DND-41 (cell line): ENCODE data around the gene IBA57.

Experiments used
- ATAC-seq: fragments of 200-7000 bp; cut with Tn5 transposase; 3 replicates; pipeline ENCODE4 v1.9.1; 2021; ENCODE audit warnings: low read depth; ENCODE audit not compliant: insufficient read depth
- DNase-seq: peaks from one replicate; pipeline ENCODE4 v3.0.0-alpha.2; 2020
- H2AFZ ChIP-seq: 2 replicates; pipeline ENCODE4 v1.6.0; 2012; ENCODE audit warnings: low read depth, low read length
- H3K27ac ChIP-seq: 2 replicates; pipeline ENCODE4 v1.5.1; 2012; ENCODE audit warnings: low read length, inconsistent platforms
- H3K27me3 ChIP-seq: fragments of 200-600 bp; sonication (generic); 2 replicates; pipeline ENCODE4 v1.6.0; 2012; ENCODE audit warnings: low read length, mild to moderate bottlenecking, inconsistent platforms; ENCODE audit not compliant: insufficient read depth, poor library complexity
- H3K36me3 ChIP-seq: 2 replicates; pipeline ENCODE4 v1.5.1; 2012; ENCODE audit warnings: low read length, inconsistent platforms; ENCODE audit not compliant: insufficient read depth
- H3K4me1 ChIP-seq: 2 replicates; pipeline ENCODE4 v1.5.1; 2012; ENCODE audit warnings: mild to moderate bottlenecking, low read length; ENCODE audit not compliant: insufficient read depth
- H3K4me2 ChIP-seq: 2 replicates; pipeline ENCODE4 v1.6.0; 2012; ENCODE audit warnings: mild to moderate bottlenecking, moderate library complexity, low read length, inconsistent platforms; ENCODE audit not compliant: insufficient read depth
- H3K4me3 ChIP-seq, 2 experiments: fragments of 200-600 bp in 1 of 2; shearing (Covaris generic) in 1 of 2; 2 replicates each; pipeline ENCODE4 v1.5.1; 2012 to 2016; ENCODE audit warnings: inconsistent platforms in 2 of 2, low read length in 2 of 2, mild to moderate bottlenecking in 2 of 2, low read depth in 1 of 2, moderate library complexity in 1 of 2
- H3K79me2 ChIP-seq: 2 replicates; pipeline ENCODE4 v1.6.0; 2012; ENCODE audit warnings: low read length, inconsistent platforms; ENCODE audit not compliant: insufficient read depth
- H3K9ac ChIP-seq: 2 replicates; pipeline ENCODE4 v1.6.0; 2012; ENCODE audit warnings: low read depth, mild to moderate bottlenecking, inconsistent platforms, low read length, moderate library complexity
- H3K9me3 ChIP-seq: 2 replicates; pipeline ENCODE4 v1.5.1; 2012; ENCODE audit warnings: low read length, moderate library complexity, mild to moderate bottlenecking, inconsistent platforms; ENCODE audit not compliant: insufficient read depth, severe bottlenecking
- H4K20me1 ChIP-seq: 2 replicates; pipeline ENCODE4 v1.6.0; 2012; ENCODE audit warnings: low read length; ENCODE audit not compliant: insufficient read depth
- EZH2 ChIP-seq: IDR thresholded peaks from 3 replicates; pipeline ENCODE4 v1.6.1; 2012; ENCODE audit warnings: borderline replicate concordance, low read depth, mild to moderate bottlenecking, moderate library complexity, low read length, inconsistent platforms; ENCODE audit not compliant: severe bottlenecking
- TF ChIP-seq, protein P1 (sequence below): IDR thresholded peaks from 2 replicates; pipeline ENCODE4 v1.5.1; 2012; ENCODE audit warnings: borderline replicate concordance, low read length, moderate library complexity, mild to moderate bottlenecking; ENCODE audit not compliant: poor library complexity, severe bottlenecking; ENCODE audit errors: extremely low read depth

IBA57 gene

DNA sequence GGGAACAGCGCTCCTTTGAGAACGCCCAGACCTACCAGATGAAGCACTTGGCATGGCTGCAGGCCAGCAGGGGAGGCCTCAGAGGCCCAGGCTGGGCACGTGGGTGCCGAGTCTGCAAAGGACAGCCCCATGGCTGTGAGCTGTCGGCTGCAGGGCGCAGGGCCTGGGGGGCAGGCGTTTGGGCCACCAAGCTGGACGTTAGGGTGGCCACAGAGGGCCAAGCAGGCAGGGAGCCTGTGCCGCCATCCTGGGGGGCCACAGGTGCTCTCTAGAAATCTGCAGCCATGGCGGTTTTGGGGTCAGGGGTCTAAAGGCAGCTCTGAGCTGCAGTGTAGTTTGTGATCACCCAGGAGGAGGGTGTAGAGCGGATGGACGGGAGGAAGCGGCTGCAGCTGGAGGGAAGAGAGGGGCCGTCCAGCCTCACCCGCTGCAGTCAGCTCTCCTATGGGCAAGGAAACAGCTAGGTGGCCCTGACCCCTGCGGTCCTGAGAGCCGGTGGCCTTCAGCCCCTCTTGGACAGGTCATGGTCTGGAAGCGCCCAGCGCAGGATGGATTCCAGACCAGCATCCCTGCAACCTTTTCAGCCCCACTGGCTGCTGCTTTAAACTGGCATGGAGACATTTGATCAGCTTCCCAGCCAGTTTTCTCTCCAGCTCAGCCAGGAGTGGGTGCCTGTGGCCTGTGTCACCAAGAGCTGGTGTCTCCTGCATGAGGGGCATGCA lies 11.0 kb downstream of the IBA57 start:
- Histone ChIP-seq H4K20me1 (peaks cover 34% of the 10 kb centered on the region), H3K36me3 (peaks cover 21% of the 10 kb centered on the region), H3K9ac (no peak overlapping the region), H3K4me3 (no peak overlapping the region), H3K79me2 (peaks cover 18% of the 10 kb centered on the region), H3K27me3 (no peaks in the 10 kb centered on the region), H3K4me2 (no peak overlapping the region), H3K4me1 (no peaks in the 10 kb centered on the region), H3K9me3 (no peaks in the 10 kb centered on the region), H3K27ac (no peak overlapping the region), H2AFZ (no peak overlapping the region)
- DNase-seq (no peak), ATAC-seq (no peak)
- no peak for TF ChIP-seq EZH2
- TF ChIP-seq, protein P1, sequence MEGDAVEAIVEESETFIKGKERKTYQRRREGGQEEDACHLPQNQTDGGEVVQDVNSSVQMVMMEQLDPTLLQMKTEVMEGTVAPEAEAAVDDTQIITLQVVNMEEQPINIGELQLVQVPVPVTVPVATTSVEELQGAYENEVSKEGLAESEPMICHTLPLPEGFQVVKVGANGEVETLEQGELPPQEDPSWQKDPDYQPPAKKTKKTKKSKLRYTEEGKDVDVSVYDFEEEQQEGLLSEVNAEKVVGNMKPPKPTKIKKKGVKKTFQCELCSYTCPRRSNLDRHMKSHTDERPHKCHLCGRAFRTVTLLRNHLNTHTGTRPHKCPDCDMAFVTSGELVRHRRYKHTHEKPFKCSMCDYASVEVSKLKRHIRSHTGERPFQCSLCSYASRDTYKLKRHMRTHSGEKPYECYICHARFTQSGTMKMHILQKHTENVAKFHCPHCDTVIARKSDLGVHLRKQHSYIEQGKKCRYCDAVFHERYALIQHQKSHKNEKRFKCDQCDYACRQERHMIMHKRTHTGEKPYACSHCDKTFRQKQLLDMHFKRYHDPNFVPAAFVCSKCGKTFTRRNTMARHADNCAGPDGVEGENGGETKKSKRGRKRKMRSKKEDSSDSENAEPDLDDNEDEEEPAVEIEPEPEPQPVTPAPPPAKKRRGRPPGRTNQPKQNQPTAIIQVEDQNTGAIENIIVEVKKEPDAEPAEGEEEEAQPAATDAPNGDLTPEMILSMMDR: no peak

DNA sequence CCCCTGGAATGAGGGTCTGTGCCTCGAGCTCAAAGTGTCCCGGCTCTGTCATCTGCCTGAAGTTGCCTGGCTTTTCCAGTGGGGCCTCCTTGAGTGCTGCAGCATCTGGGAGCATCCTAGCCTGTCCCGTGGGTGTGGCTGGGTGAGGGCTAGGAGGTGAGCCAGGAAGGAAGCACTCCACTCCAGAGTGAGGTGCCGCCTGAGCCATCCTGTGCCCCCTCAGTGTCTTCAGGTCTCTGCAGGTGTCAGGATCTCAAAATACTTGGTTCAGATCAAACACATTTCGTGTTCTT lies 11.5 kb downstream of the IBA57 start:
- Histone ChIP-seq H3K36me3 (peaks cover 21% of the 10 kb centered on the region), H3K9ac (no peak overlapping the region), H3K9me3 (no peaks in the 10 kb centered on the region), H3K4me1 (no peaks in the 10 kb centered on the region), H3K4me3 (no peak overlapping the region), H3K27ac (no peak overlapping the region), H3K27me3 (no peaks in the 10 kb centered on the region), H3K4me2 (no peak overlapping the region), H4K20me1 (peaks cover 33% of the 10 kb centered on the region), H3K79me2 (peaks cover 18% of the 10 kb centered on the region), H2AFZ (no peak overlapping the region)
- ATAC-seq (no peak), DNase-seq (no peak)
- TF ChIP-seq, protein P1: no peak
- no peak for TF ChIP-seq EZH2

DNA sequence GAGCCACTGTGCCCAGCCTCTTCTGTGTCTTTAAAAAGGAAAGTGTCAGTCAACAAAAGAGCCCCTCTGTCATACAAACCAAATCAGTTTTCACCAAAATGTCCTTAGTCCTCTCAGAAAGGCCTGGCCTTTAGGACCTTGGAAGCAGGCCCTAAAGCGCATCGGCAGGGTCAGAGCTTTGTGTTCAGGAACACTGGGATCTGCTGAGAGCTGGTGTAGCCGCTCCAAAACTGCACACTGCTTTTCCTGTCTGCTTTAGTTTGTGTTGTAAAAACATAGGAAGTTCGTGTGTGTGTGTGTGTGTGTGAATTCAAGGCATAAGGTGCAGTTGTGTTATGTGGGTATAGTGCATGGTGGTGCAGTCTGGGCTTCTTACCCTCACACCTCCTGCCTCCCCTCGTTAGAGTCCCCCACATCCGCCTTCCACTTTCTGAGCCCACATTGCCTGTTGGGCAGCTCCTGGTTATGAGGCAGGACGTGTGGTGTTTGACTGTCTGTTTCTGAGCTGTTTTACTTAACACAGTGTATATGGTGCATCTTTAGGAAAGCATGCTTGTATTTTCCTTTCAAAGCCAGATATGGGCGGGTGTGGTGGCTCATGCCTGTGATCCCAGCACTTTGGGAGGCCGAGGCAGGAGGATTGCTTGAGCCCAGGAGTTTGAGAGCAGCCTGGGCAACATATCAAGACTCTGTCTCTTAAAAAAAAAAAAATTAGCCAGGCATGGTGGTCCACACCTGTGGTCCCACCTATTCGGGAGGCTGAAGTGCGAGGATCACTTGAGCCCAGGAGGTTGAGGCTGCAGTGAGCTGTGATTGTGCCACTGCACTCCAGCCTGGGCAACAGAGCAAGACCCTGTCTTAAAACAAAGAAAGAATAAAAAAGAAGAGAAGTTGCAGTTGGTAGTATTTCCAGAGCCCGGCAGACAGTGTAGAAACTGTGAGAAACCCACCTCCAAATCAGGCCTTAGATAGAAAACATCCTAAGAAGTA lies 12.4 kb downstream of the IBA57 start:
- no peak overlapping the region for H3K4me2 ChIP-seq
- no peaks in the 10 kb centered on the region for H3K4me1 ChIP-seq
- no peak overlapping the region for H3K27ac ChIP-seq
- H3K36me3 ChIP-seq: peaks cover 21% of the 10 kb centered on the region
- no peak for TF ChIP-seq EZH2
- TF ChIP-seq, protein P1: no peak
- no peak overlapping the region for H3K9ac ChIP-seq
- ATAC-seq (no peak), DNase-seq (no peak)
- peaks cover 12% of the 10 kb centered on the region for H3K79me2 ChIP-seq
- H4K20me1 ChIP-seq: peaks cover 24% of the 10 kb centered on the region
- H2AFZ ChIP-seq: no peak overlapping the region
- no peak overlapping the region for H3K4me3 ChIP-seq
- H3K27me3 ChIP-seq: no peaks in the 10 kb centered on the region
- no peaks in the 10 kb centered on the region for H3K9me3 ChIP-seq
